UCSD-AML1 (cell line): ENCODE measurements around the gene CDH4.

ENCODE experiments used
- DNase-seq: peaks from one replicate; lab custom pipeline; 2025; ENCODE audit not compliant: unreplicated experiment; lab: John Stamatoyannopoulos, UW

CDH4 gene

DNA sequence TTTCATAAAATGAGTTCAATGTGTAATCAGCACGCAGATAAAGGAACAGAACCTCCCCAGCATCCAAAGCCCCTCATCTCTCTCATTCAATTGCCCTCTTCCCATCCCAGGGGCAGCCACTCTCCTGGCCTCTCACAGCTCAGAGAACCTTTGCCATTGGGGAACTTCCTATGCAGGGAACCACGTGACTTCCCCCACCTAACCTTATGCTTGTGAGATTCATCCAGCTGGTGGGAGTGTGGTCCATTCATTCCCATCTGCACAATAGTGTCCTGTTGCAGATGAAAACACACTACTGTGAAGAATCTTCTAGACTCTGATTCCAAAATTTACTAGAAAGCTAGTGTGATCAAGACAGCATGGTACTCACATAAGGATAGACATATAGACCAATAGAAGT is 299.3 kb downstream of the CDH4 start:
- DNase-seq, result no peak

DNA sequence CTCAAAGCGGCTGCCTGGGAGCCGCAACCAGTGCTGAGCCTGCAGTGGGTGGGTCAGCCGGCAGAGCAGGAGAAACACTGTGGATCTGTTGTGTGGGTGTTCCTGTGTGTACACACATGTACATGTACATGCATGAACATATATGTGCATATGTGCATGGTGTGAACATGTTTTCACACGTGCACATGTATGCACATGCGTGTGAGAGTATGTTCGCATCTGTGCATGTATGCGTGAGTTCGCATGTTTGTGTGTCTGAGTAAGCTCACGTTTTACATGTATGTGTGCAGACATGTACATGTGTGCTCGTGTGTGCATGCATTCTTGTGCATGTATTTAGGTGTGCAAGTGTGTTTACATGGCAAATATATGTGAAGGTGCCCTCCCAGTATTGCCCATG is 302.6 kb downstream of the CDH4 start:
- no peak for DNase-seq

DNA sequence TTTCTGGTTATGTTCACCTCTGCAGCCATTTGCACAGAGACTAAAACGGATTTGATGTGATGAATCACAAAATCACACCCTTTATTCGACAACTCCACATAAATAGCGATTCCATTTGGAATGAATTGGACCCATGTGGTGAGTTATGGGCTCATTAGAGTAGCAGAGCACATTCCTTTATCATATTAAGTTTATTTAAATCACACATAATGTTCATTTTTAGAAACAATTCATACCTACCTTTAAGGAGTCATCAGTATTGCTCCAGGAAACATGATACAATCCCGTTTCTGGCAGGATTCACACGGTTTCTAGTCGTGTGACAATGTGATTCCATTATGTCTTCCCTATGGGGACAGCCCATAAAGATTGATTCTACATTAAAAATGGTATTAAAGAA is 303.5 kb downstream of the CDH4 start:
- no peak for DNase-seq

DNA sequence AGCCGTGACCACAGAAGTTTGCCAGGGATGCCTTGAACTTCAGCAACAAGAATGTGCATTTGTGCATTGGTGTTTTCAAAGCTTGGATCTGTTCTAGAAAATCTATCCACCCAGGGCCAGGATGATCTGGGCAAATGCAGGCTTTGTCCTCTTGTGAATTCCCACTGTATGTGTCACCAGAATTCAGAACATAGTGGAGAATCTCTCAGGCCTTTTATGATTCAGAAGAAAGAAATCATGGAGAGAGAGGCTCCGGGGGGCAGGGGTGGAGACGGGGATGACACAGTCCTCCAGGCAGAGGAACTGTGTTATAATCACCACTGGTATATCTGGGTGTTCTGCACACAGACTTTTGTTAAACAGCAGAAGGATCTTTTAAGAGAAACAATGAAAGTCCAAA is 304.1 kb downstream of the CDH4 start:
- no peak for DNase-seq

DNA sequence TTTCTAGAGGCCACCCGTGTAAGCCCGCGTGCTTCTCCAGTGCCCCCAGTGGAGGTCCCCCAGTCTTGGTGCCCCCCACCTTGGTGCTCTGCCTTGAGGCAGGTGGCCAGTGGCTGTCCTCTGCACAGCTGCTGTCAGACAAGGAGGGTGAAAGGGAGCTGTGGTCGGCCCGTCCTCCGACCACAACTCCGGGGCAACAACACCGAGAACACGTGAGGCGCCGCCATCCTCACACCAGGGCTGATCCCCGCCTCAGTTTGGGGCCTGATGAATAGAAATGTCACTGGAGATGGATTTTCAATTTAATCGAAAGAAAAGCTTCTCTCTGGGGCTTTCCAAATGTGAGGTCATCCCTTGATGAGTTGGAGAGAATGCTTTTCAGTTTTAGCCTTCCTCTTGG is 304.6 kb downstream of the CDH4 start:
- DNase-seq, result no peak

DNA sequence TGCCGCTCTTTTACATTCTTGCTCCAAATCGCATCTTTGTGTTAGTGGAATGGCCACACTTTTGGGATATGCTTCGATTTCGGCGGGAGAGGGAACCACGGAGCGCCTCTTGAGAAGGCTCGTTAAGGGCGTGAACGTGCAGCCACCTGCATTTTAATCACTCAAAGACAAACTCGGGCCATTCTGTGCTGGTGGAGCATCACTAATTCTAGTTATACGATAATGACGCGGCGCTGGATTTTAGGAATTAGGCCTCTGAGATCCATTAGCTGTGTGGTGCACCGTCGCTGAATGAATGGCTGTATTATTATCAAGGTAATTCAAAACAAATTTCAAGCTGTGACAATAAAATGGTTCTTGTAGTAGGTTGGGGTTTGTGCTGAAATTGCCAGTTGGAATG is 305.6 kb downstream of the CDH4 start:
- no peak for DNase-seq

DNA sequence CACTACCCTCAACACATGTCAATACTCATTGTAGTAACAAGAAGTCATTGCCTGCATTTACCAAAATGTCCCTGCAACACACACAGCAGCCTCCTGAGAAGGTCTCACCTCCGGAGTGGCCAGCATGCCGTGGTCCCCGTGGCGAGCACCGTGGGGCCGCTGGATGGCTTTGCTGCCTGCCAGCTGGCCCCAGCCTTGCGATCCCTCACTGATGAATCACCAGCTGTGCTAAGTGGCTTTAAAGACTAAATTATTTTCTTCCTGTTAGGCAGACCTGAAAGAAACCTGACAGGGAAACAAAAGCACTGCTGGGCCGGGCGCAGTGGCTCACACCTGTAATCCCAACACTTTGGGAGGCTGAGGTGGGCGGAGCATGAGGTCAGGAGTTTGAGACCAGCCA is 306.7 kb downstream of the CDH4 start:
- no peak for DNase-seq

DNA sequence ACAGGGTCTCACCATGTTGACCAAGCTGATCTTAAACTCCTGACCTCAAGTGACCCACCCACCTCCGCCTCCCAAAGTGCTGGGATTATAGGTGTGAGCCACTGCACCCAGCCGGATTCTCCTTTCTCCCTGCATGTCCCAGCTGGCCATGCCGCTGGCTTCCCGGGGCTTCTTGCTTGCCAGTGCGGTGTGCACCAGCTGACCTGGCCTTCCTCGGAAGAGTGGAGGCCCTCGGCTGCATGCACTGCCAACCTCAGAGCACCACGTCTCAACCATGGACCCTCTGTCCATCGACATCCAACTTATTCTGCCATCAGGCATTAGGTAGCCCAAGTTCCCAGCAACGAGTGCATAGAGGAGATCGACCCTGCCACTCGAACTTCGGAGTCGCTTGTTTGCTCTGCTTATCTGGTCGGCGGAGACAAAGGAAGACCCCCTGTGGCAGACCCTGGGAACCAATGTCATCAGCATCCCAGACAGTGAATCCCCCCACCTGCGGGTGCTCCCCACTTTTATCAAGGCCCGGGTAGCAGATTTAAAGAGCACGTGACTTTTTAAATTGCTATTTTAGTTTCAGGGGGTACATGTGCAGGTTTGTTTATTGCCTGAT is 307.8 kb downstream of the CDH4 start:
- no peak for DNase-seq

DNA sequence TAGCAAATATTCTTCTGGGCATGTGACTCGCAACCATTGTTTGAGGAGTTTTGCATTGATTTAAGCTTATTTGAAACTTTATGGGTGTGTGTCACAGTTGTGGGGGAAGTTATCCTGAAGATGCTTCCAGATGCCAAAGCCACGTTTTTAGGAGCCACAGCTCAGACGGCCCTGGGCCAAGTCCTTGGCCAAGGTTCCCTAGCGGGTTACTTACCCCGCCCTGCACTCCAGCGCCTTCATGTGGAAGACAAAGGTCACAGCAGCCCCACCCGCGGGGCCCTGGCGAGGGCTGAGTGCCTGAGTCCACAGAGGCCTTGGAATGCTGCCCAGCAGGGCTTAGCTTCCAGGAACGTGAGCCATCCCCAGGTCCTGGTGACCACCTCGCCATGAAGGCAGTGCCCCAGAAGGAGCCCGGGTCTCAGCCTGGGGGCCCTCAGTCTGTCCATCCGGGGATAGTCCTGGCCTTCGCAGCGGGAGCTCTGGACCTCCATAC is 308.3 kb downstream of the CDH4 start:
- DNase-seq, result no peak

DNA sequence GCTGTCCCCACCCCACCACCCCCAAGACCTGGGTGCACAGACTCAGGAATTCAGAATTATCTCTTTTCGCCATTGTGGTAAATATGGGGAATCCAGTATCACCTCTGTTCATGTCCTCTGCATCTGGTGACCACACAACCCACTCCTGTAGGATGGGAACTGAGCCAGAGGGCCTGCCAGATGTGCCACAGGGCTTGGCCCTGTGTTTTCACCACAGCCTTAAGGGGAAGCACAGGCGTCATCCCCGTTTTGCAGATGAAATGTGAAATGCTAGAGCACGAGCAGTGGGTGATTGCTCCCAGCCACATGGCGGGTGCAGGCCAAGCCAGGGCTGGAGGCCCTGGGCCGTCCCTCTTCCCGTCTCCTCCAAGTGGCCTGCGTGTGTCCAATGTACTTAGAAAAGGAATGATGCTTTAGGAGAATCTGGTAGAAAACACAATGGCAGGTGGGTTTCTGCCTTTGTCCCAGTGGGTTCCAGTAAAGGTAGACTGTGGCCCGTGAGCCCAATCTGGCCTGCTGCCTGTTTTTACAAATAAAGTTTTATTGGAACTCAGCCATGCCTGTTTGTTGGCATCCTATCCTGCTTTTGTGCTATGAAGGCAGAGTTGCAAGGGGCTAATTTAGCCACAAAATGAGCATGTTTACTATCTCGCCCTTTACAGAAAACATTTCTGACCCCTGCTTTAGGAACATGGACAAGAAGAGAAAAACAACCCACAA is 309.2 kb downstream of the CDH4 start:
- DNase-seq, result no peak

DNA sequence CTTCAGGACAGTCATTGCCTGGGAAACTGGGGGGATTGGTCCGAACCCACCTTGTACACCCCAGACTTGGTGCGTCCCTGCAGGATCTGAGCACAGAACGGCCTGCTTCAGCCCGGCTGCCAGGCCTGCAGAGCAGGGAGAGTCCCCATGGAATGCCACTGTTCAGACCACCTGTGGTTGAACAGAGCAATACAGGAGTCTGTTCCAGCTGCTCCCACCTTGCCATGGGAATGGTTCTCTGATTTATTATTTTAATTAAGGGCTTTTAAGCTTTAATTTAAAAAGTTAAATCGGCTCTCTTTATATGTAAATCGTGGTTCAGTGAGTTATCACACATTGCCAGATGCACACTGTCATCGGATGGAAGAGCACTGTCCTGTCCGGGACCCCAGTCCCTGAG is 310.4 kb downstream of the CDH4 start:
- DNase-seq, result no peak

DNA sequence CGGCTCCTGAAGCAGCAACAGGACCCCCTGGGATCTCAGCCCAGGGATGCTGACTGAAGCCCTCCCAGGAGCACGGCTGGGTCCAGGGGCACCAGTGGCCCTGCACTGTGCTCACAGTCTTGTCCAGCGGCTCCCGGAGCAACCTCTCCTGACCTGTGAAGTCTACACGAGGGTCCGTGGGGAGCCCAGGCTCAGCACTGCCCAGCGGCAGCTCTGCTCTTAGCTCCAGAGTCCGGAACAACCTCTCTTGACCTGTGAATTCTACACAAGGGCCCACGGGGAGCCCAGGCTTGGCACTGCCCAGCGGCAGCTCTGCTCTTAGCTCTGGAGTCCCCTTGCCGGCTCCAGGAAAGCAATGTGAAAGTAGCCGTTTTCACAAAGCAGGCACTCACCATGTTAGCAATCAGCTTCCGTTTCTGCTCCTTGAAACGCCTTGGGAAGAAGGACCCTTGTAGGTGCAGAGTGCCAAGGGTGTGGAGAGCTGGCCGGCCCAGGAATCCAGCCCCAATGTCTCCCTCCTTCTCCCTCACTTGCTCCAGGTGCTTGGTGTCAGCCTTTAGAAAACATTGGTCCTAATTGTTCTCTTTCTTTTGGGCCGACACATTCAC is 310.9 kb downstream of the CDH4 start:
- no peak for DNase-seq

DNA sequence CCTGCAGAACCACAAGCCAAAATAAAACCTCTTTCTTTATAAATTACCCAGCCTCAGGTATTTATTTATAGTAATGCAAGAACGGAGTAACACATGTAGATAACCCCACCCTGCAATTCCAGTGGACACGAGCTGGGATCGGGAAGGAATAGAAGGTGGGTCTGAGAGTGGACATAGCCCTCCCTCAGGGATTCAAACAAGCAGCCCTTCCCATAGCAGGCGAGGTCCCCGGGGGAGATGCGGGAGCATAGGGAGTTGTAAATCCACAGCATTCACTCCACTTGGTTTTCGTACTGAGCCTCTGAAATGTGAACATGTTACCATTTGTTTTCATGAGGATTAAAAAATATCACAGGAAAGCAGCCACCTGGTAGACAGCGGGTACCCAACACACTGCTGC is 312.6 kb downstream of the CDH4 start:
- no peak for DNase-seq

DNA sequence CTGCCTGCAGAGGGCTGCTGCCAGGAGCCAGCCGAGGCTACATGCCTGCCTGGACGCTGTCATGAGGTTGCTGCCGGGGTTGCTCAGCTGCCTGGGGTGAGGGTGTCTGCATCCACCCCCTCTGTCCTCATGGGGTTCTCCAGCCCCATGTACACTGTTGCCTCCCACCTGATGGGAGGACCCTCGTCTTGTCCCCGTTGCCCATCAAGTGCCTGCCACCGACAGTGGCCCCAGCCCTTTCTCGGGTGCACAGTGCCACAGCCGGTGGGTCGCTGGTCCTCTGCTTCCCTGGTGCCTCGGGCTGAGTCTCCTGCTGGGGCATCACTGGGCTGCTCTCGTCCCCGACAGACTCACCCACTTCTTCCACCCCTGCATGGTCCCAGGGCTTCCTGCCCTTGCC is 313.7 kb downstream of the CDH4 start:
- no peak for DNase-seq

DNA sequence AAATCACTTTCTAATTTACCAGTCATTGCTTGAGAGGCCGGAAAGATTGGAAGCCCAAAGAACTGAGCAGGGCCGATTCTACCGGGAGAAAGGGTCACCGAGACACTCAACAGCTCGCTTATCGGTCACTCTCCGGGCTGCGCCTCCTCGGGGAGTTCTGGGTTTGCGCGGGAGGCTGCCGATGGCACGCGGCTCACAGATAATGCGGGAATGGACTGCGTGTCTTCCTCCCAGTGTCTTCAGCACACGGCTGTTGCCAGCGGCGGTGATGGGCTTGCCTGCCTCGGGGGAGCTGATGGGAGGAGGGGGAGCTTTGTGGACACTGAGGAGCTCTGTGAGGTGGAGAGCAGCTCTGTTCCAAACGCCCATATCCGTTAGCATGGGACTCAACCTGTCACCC is 314.6 kb downstream of the CDH4 start:
- no peak for DNase-seq

DNA sequence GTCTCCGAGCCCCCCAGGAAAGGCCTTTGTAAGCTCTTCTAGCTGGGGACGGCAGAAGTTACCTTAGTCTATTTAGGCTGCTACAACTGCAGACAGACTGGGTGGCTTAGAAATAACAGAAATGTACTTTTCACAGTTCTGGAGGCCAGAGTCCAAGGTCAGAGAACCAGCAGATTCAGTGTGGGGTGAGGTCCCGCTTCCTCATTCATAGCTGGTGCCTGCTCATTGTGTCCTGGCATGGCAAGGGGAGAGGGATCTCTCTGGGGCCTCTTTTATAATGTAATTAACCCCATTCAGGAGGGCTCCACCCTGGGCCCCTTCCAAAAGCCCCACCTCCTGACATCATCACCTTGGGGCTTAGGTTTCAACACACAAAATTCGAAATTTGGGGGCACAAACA is 315.1 kb downstream of the CDH4 start:
- no peak for DNase-seq

DNA sequence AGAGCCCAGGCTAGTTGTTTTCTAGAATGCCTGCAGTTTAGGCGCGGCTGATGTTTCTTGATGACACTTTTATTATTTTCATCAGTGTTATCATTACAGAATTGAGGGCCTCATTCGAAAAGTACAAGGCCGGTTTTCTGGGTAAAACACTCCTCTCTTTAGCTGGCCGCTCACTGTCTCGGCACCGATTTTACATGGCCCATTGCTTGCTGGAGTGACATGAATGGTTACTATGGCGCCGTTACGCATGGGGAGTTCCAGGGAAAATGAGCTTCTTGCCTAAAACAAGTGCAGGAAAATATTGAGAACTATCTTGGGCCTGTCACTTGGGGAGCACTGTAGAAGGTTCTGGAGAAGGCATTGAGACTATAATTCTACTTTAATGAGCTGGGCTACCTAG is 317.8 kb downstream of the CDH4 start:
- no peak for DNase-seq

DNA sequence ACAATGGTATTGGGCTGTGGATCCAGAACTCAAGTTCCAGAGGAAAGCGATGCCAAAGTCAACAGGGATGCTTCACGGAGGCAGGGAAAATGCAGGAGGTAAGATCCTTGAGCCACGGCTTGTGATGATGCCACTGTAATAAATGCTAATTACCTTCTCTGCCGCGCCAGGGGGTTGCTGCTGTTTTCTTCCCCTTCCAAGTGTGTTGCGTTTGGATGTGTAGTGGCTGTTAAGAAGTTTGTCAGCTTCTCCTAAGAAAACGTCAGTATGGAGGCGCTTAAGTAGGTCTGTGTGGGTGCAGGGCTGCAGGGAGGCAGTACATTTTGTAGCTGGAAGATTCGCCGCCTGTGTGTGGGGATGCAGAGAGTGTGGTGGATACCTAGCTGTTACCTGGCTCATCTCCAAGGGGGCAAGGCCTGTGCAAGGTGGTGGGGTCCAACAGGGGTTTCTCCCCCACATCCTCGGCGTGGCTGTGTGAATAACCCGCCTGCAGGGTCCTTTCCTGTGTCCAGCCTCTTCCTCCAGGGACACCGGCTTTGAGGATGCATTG is 318.7 kb downstream of the CDH4 start:
- no peak for DNase-seq

DNA sequence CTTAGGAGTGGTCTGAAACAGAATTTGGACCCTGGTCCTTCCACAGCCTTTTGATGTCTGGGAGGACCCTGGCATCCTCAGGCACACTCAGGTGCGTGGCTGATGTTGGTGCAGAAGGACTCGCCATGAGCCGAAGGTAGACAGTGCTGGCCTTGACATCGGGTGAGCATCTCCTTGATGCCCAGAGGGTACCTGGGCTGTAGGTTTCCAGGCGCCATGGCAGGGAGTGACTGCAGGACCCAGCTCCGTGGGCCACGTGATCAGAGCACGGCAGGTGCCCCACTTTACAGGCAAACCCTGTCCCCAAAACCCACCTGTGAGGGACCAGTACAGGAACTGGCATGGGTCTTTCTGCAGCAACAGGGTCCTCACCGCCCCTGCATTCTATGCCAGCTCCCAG is 319.2 kb downstream of the CDH4 start:
- no peak for DNase-seq

DNA sequence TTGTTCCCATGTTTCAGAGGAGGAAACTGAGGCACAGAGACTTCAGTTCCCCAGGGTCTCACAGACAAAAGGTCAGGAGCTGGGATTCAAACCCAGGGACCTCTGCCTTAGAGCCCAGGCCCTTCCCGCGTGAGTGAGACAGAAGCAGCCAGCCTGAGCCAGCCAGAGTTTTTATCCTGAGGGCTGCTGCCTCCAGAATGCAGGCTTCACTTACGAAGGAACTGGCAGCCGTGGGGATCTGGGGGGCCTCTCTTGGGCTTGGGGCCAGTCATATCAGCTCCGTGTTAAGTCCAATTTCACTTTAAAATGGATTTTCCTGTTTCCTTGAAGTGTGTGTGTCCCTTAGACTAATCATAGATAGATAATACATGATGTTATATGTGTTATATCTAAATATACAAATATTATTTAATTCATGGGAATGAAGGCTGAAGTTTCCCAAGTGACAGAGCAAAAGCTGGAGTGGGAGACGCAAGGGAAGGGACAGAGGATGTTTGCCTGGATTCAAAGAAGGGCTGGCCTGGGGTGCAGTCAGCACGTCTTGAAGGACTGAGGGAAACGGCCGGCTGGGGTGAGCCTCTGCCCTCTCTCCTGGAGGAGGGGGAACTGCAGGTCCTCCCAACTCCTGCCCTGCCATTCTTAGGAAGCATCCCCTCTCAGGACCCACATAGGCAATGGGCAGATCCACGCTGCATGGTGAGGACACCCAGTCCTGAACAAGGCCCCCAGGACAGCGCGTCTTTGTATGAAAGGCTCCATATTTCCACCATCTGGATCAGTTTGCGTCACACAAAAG is 320.1 kb downstream of the CDH4 start:
- no peak for DNase-seq

DNA sequence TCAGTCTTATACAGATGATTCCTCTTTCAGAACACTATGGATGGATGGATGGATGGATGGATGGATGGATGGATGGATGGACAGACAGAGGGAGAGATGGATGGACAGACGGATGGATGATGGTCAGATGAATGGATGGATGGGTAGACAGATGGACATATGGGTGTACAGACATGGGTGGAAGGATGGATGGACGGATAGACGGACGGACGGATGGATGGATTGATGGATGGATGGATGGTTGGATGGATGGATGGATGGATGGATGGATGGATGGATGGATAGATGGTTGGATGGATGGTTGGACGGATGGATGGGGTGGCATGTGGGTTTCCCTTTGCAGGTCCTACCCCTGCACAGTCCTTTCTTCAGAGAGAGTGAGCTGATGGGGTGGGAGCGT is 320.7 kb downstream of the CDH4 start:
- DNase-seq, result no peak
